Measurements from ENCODE around the gene PRKAB1.

Gene PRKAB1

DNA sequence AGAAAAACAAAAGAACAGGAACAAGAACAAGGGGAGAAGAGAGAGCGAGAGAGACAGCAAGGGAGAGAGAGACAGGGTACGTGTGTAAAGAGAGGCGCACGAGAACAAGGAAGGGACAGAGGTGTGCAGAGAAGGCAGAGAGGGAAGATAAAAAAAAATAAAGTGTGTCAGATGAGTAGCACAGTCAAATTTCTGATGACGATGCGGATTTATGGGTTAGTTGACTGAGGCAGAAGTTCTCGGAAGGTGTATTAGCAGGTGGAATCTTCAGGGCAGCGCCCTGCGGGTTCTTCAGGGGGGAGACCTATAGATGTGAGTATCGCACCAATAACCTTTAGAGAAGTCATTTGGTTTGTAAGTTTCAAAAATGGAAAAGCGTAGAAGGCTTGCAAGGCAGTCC is 44.8 kb downstream of the PRKAB1 start:
- DNase-seq (ENCODE audit: low spot score), result no peak

DNA sequence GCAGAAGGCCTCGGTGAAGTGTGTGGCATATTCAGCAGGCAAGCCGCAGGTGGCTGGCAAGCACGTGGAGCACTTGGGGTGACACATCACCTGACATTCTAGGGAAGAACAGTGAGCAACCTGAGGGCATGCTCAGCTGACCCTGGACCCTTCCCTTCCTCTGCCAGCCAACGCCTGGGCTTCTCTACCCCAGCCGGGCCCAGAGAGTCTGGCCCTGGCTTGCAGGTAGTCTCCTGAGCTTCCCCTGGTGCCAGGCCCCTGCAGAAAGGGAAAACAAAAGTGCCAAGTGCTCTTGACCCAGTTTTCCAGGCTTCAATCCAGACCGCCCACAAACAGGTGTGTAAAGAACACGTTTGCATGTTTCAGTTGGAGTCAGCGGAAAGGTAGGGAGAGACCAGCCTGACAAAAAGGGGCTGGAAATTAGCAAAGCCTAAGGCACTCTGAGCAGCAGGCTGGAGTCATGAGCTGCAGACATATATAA is 45.7 kb downstream of the PRKAB1 start:
- DNase-seq (ENCODE audit: low spot score), result no peak

DNA sequence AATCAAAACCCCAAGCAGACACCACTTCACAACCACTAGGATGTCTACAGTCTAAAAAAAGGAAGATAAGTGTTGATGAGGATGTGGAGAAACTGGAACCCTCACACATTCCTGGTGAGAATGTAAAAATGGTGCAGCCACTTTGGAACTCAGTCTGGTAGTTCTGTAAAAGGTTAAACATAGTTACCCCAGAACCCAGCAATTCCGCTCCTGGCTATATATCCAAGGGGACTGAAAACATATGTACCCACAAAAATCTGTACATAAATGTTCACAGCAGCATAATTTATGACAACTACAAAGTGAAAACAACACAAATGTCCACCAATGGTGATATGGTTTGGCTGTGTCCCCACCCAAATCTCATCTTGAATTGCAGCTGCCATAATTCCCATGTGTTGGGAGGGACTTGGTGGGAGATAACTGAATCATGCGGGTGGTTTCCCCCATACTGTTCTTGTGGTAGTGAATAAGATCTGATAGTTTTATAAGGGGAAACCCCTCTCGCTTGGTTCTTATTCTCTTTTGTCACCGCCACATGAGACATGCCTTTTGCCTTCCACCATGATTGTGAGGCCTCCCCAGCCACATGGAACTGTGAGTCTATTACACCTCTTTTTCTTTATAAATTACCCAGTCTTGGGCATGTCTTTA is 46.8 kb downstream of the PRKAB1 start:
- no peak for DNase-seq (ENCODE audit: low spot score)

DNA sequence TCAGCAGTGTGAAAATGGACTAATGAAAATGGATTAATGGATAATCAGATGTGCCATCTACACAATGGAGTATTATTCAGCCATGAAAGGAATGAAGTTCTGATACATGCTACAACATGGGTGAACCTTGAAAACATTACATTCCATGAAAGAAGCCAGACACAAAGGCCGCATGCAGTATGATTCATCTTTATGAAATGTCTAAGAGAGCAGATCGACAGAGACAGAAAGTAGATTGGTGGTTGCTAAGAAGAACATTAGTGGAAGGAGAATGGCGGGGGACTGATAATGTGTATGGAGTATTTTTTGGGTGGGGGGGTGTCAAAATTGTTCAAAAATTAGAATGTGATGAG is 47.3 kb downstream of the PRKAB1 start:
- no peak for DNase-seq (ENCODE audit: low spot score)

DNA sequence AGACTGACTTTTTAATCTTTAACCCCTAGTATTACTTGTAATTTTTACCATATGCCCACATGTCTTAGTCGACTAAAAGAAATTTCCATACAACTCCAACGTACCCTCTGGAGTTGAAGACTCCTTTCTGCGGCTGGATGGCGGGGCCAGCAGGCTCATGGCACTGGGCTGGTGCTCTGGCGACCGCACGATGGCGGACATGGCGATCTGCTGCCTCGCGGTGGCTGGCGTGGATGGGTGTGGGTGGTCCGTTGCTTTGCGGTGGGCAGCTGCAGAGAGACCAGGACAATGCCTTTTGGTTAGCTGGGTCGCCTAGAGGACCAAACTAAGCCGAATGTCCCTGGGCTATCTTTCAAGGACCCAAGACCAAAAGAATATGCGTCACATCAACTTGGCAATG is 50.2 kb downstream of the PRKAB1 start:
- no peak for DNase-seq (ENCODE audit: low spot score)

DNA sequence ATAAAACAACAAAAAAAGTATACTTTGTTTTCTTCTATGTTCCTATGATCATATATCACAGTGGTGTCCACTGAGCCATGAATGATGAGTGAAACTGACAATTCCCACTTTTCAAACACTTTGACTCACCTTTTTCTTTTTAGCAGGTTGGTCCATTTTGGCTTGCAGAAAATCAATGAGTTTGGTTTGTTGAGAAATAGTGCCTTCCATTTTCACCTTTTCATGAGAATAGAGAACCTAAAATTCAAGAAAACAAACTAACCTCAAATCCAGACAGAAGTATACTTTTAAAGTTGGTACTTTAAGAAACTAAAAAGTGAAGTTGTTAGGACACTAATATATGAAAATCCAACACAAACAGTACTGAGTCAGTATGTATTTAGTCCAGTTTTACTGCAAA is 52.4 kb downstream of the PRKAB1 start:
- no peak for DNase-seq (ENCODE audit: low spot score)

DNA sequence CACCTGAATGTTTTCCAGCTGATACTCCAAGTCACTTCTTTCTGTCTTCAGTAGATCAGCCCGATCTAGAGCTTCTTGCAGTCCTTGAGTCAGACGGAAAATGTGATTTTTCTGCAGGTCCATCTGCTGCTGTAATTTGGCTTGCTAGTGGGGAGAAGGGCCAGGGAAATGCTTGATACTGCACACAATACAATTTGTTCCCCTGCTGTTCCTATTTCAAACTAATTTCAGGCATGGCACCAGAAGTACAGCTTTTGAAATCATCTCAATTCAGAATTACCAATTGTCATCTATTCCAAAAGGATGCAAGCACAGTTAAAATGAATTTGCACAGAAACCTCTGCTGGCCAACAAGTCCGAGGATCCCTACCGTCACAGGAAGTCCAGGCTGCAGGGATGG is 53.4 kb downstream of the PRKAB1 start:
- DNase-seq (ENCODE audit: low spot score), result no peak

DNA sequence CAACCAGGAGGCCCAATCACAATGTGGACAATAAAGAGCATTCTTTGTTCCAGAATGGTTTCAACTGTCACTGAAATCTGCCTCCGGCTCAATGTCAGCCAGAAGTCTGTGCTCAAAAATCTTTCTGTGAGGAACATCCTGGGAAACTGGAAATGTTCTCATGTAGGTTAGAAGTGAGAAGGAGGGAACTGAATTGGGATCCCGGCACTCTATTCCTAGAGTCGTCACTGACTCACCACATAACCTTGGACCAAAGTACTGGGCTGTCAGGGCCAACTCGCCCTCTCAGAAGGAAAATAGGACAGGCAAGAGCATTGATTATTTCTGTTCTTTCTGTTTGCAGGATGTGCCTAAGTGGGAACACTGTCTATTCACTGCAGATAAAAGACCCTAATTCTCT is 57.6 kb downstream of the PRKAB1 start:
- DNase-seq (ENCODE audit: low spot score), result no peak

DNA sequence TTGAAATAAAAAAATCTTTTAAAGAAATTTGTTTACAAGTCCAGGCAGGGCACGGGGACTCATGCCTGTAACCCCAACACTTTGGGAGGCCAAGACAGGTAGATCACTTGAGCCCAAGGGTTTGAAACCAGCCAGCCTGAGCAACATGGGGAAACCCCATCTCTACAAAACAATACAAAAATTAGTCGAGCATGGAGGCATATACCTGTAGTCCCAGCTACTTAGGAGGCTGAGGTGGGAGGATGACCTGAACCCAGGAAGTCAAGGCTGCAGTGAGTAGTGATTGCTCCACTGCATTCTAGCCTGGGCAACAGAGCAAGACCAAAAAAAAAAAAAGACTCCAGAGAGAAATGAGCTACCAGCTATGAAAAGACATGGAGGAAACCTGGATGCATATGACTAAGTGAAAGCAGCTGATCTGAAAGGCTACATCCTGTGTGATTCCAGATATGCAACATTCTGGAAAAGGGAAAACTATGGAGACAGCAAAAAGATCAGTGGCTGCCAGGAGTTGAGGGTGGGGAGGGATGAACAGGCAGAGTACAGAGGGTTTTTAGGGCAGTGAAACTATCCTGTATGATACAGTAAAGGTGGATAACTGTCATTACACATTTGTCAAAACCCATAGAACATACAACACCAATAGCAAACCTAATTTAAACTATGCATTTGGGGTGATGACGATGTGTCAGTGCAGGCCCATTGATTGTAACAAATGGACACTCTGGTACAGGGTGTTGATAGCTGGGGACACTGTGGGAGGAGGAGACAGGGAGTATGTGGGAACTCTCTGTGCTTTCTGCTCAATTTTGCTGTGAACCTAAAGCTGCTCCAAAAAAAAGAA is 59.9 kb downstream of the PRKAB1 start:
- DNase-seq (ENCODE audit: low spot score), result no peak

DNA sequence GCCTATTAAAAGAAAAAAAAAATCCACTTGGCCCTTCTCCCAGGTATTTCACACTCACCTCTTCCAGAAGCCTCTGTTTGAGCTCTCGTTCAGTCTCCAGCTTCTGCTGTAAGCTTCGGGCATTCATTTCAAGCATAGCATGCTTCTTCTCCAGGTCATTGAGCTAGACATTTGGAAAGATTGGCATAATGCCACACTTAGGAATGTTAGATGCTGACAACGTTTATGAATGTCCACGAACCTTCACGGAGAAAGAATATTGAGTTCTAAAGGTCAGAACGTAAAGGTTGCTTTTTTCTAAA is 60.5 kb downstream of the PRKAB1 start:
- no peak for DNase-seq (ENCODE audit: low spot score)

DNA sequence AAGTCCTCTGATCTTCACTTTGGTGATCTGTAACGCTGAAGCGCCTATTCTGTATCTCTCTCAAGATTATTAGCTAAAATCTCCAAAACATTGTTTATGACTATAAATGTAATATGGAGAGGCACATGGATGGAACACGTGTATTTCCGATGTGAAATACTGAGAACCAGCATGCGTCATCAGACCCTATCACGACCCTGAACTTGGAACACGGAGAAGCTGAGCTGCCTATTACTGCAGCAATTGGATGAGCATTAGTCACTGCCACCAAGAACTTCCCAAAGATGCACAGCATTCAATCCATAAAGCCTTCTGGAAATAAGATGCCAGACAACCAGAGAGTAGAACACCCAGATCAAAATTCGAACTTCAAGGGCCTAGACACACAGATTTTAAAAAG is 61.9 kb downstream of the PRKAB1 start:
- no peak for DNase-seq (ENCODE audit: low spot score)

DNA sequence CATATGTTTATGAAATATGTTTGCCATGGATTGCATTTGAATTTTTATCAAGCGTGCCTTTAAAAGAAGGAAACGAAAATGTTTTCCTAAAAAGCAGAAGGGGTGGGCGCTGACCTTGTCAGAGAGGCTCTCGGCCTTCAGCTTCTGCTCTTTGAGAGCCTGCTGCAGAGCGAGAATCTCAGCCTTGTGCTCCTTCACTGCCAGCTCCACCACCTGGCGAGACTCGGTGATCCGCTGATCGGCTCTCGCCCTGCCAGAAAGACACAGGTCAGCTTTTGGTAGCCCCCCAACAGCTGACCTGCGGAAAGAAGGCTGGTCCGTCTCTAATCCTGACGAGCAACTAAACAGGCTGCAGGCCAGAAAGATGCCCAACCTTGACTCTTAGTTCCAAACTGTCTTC is 62.4 kb downstream of the PRKAB1 start:
- DNase-seq (ENCODE audit: low spot score), result no peak

All from SW480 (cell line).